Mammary epithelial cell (primary cell): ENCODE measurements around the gene DNAL1.

Source experiments
- CTCF ChIP-seq, 2 donors: IDR thresholded peaks in 1 of 2; conservative IDR thresholded peaks in 1 of 2; 2 replicates each; pipeline ENCODE4 v1.5.1; 2011 to 2012; ENCODE audit warnings: inconsistent platforms in 2 of 2, low read length in 2 of 2, mild to moderate bottlenecking in 2 of 2, control low read depth in 1 of 2, low read depth in 1 of 2; ENCODE audit not compliant: insufficient read depth in 1 of 2; ENCODE audit errors: extremely low read depth in 1 of 2
- EZH2 ChIP-seq: IDR thresholded peaks from 2 replicates; pipeline ENCODE4 v1.6.1; 2012; ENCODE audit warnings: low read length, inconsistent platforms, borderline replicate concordance

- TF ChIP-seq EZH2 (no peak), CTCF (conservative IDR thresholded peaks at IDR 0.05 in 1 of 2, IDR thresholded peaks at IDR 0.05 in 1 of 2; ENCODE audit: extremely low read depth in 1 of 2, insufficient read depth in 1 of 2, low read depth in 1 of 2, low read length in 2 of 2) (no peak)
Observed at GRCh38 chr14:73741876-73742519, 97.2 kb downstream of the DNAL1 start.
